T-cell (primary cell): ENCODE measurements around the gene FBXL13. TPM values are rescaled to one million over a fixed set of nuclear protein-coding genes. Genes with fewer than 3 reads are reported as not detected.
A peak's percentile ranks its signal among the peaks of the same experiment; 100 is the strongest.
"Not testable (repeated sequence)": the region's sequence is repeated elsewhere in the genome, so short reads cannot be mapped to it uniquely, and the experiment has no call there.

Experiments
- ATAC-seq, 4 experiments: fragments of 200-7000 bp in 3 of 4; fragments of 150-1000 bp in 1 of 4; cut with Tn5 transposase; replicated peaks in 1 of 4; 1 replicate in 3 of 4; 2 replicates in 1 of 4; pipeline ENCODE4 v1.10.0; 2021; ENCODE audit warnings: moderate library complexity in 3 of 4, mild to moderate bottlenecking in 2 of 4, moderate number of reproducible peaks in 1 of 4
- CTCF ChIA-PET, 2 donors: fragments of 300-600 bp; sonication (Branson Sonifier 250); formaldehyde crosslinking; loops; one replicate each; lab custom pipeline; 2022; ENCODE audit warnings: antibody characterized with exemption in 2 of 2; lab: Charles Lee
- POLR2A ChIA-PET, 2 donors: fragments of 300-600 bp; sonication (Branson Sonifier 250); formaldehyde crosslinking; loops; one replicate each; lab custom pipeline; 2022; ENCODE audit warnings: antibody characterized with exemption in 2 of 2; lab: Charles Lee
- DNase-seq, 35 experiments: peaks; one replicate each; pipeline versions ENCODE4 v3.0.0 to v3.0.0-alpha.2; 2013 to 2023
- H3K27ac ChIP-seq: one replicate; pipeline ENCODE4 v1.5.1; 2013; ENCODE audit warnings: low read length
- H3K27me3 ChIP-seq, 2 experiments: replicated peaks in 1 of 2; 1 replicate in 1 of 2; 2 replicates in 1 of 2; pipeline versions ENCODE4 v1.6.1 to v1.7.0; 2013; ENCODE audit warnings: low read length in 1 of 2, mixed read lengths in 1 of 2; ENCODE audit not compliant: control insufficient read depth in 2 of 2, insufficient read depth in 2 of 2; ENCODE audit errors: extremely low read depth in 1 of 2
- H3K36me3 ChIP-seq, 2 donors: 1 replicate in 1 of 2; 2 replicates in 1 of 2; pipeline versions ENCODE4 v1.6.1 to v1.7.0; 2013; ENCODE audit warnings: low read length in 1 of 2; ENCODE audit not compliant: control insufficient read depth in 2 of 2, insufficient read depth in 1 of 2; ENCODE audit errors: extremely low read depth in 1 of 2
- H3K4me1 ChIP-seq, 2 experiments: 1 replicate in 1 of 2; 2 replicates in 1 of 2; pipeline versions ENCODE4 v1.6.1 to v1.7.0; 2013; ENCODE audit warnings: low read length in 2 of 2, mixed read lengths in 1 of 2; ENCODE audit not compliant: insufficient read depth in 2 of 2, control insufficient read depth in 1 of 2; ENCODE audit errors: extremely low read depth in 1 of 2
- H3K4me3 ChIP-seq, 2 donors: 1 replicate in 1 of 2; 2 replicates in 1 of 2; pipeline versions ENCODE4 v1.5.1 to v1.7.0; 2013; ENCODE audit warnings: mild to moderate bottlenecking in 2 of 2, low read length in 1 of 2, moderate library complexity in 1 of 2; ENCODE audit not compliant: control insufficient read depth in 1 of 2; ENCODE audit errors: extremely low read depth in 1 of 2
- H3K9me3 ChIP-seq: 2 replicates; pipeline ENCODE4 v1.7.0; 2013
- H3K27ac Mint-ChIP-seq, 2 donors: one replicate each; pipeline ENCODE4 v1.8.0; 2020 to 2021; ENCODE audit warnings: mild to moderate bottlenecking in 2 of 2, mixed read lengths in 2 of 2
- H3K27me3 Mint-ChIP-seq, 2 donors: one replicate each; pipeline ENCODE4 v1.8.0; 2021 to 2022; ENCODE audit warnings: mixed read lengths in 2 of 2
- H3K36me3 Mint-ChIP-seq: one replicate; pipeline ENCODE4 v1.8.0; 2021; ENCODE audit warnings: mixed read lengths
- H3K4me1 Mint-ChIP-seq, 3 donors: one replicate each; pipeline ENCODE4 v1.8.0; 2020 to 2022; ENCODE audit warnings: mixed read lengths in 3 of 3, mild to moderate bottlenecking in 1 of 3
- H3K4me3 Mint-ChIP-seq, 3 donors: one replicate each; pipeline ENCODE4 v1.8.0; 2020 to 2022; ENCODE audit warnings: mild to moderate bottlenecking in 3 of 3, mixed read lengths in 3 of 3, moderate library complexity in 3 of 3
- H3K9me3 Mint-ChIP-seq, 3 donors: one replicate each; pipeline ENCODE4 v1.8.0; 2020 to 2022; ENCODE audit warnings: mixed read lengths in 3 of 3
- WGBS: methylation state at CpG from one replicate; pipeline ENCODE4 v1.1.5; 2013; ENCODE audit warnings: missing lambda C conversion rate; ENCODE audit not compliant: insufficient coverage; 5-methylcytosine and 5-hydroxymethylcytosine counted together
- total RNA-seq, 35 experiments: library from RNA in 6 of 35; stranded (reverse) in 6 of 35; fragments of 120-200 nt in 1 of 35; gene quantifications; one replicate each; pipeline versions ENCODE4 v1.2.1 to v1.2.4 and lab custom pipeline; 2013 to 2026

The FBXL13 gene
- total RNA-seq, 5 donors from 2014 or later (not counting 1 experiment from before 2014, with no cell fraction given) = 1.3 to 2.7 (median 1.4) TPM

GRCh38 chr7:103068414-103069403 lies 5.9 kb downstream of the FBXL13 start:
- Mint-ChIP-seq H3K27ac (no peak overlapping the region), H3K36me3 (no peaks in the 10 kb centered on the region), H3K4me1 (peaks cover under 1 to 2% (median 1%) of the 10 kb centered on the region in 3 donors), H3K4me3 (no peak overlapping the region), H3K27me3 (peaks cover 2 to 6% of the 10 kb centered on the region in 2 donors), H3K9me3 (no peaks in the 10 kb centered on the region)
- Histone ChIP-seq H3K27me3 (no peaks in the 10 kb centered on the region), H3K27ac (no peak overlapping the region), H3K9me3 (no peaks in the 10 kb centered on the region), H3K36me3 (no peaks in the 10 kb centered on the region), H3K4me3 (no peak overlapping the region), H3K4me1 (no peaks in the 10 kb centered on the region)
- 85% methylated on average over 12 of the region's 23 CpGs for WGBS
- POLR2A ChIA-PET = no interaction called here
- CTCF ChIA-PET = no interaction called here
- DNase-seq (no peak), ATAC-seq (no peak)

GRCh38 chr7:103065667-103066066 lies 8.9 kb downstream of the FBXL13 start:
- H3K36me3 ChIP-seq = no peaks in the 10 kb centered on the region
- DNase-seq (peak in 23 of 35 experiments; percentile 7 to 48 (median 24)), ATAC-seq (peak in 1 of 4 experiments; percentile 64)
- no peaks in the 10 kb centered on the region for H3K4me1 ChIP-seq
- Mint-ChIP-seq H3K4me3 (no peak overlapping the region), H3K27me3 (peaks cover 2 to 6% of the 10 kb centered on the region in 2 donors), H3K36me3 (no peaks in the 10 kb centered on the region), H3K4me1 (no peaks in the 10 kb centered on the region), H3K9me3 (no peaks in the 10 kb centered on the region), H3K27ac (no peak overlapping the region)
- no CpG with 5 or more reads among the region's 1 CpG for WGBS
- no peaks in the 10 kb centered on the region for H3K27me3 ChIP-seq
- CTCF ChIA-PET = interaction anchor here (0.6 to 1.4 kb wide), 5 partner anchors 9 to 341 kb away, joined by 3 to 7 read pairs (median 3); partner anchors contain the start of genes ARMC10 (in 1 of the 2) and FBXL13 (in 1 of the 2)
- no peaks in the 10 kb centered on the region for H3K9me3 ChIP-seq
- POLR2A ChIA-PET = no interaction called here
- no peak overlapping the region for H3K4me3 ChIP-seq
- no peak overlapping the region for H3K27ac ChIP-seq

GRCh38 chr7:103063895-103064294 lies 10.7 kb downstream of the FBXL13 start:
- Histone ChIP-seq H3K27me3 (no peaks in the 10 kb centered on the region), H3K27ac (no peak overlapping the region), H3K36me3 (no peaks in the 10 kb centered on the region), H3K9me3 (no peaks in the 10 kb centered on the region), H3K4me1 (no peaks in the 10 kb centered on the region), H3K4me3 (no peak overlapping the region)
- DNase-seq (no peak), ATAC-seq (no peak)
- CTCF ChIA-PET = no interaction called here
- no peaks in the 10 kb centered on the region for H3K36me3 Mint-ChIP-seq
- H3K4me3 Mint-ChIP-seq = no peak overlapping the region
- WGBS = 100% methylated on average over 1 of the region's 3 CpGs
- no peaks in the 10 kb centered on the region for H3K9me3 Mint-ChIP-seq
- no peaks in the 10 kb centered on the region for H3K4me1 Mint-ChIP-seq
- peaks cover 2 to 6% of the 10 kb centered on the region in 2 donors for H3K27me3 Mint-ChIP-seq
- POLR2A ChIA-PET = no interaction called here
- H3K27ac Mint-ChIP-seq = no peak overlapping the region

GRCh38 chr7:103059471-103059870 lies 15.1 kb downstream of the FBXL13 start:
- Mint-ChIP-seq H3K4me3 (no peak overlapping the region), H3K9me3 (no peaks in the 10 kb centered on the region), H3K27ac (no peak overlapping the region), H3K4me1 (no peaks in the 10 kb centered on the region), H3K27me3 (peaks cover 0 to 2% of the 10 kb centered on the region in 2 donors), H3K36me3 (peaks cover 1% of the 10 kb centered on the region)
- ATAC-seq (no peak), DNase-seq (no peak)
- no peaks in the 10 kb centered on the region for H3K27me3 ChIP-seq
- no peak overlapping the region for H3K4me3 ChIP-seq
- H3K36me3 ChIP-seq = no peaks in the 10 kb centered on the region
- H3K4me1 ChIP-seq = no peaks in the 10 kb centered on the region
- POLR2A ChIA-PET = no interaction called here
- H3K27ac ChIP-seq = no peak overlapping the region
- CTCF ChIA-PET = interaction anchor here in 1 of 2 donors (1.0 to 1.6 kb wide), 2 partner anchors 13 to 311 kb away, joined by 3 to 4 read pairs; partner anchors contain the start of gene FAM185A
- no peaks in the 10 kb centered on the region for H3K9me3 ChIP-seq
- no CpG with 5 or more reads among the region's 2 CpGs for WGBS

- ChIA-PET POLR2A (no interaction called here), CTCF (no interaction called here)
- Mint-ChIP-seq H3K27ac (no peak overlapping the region), H3K27me3 (peaks cover 0 to 2% of the 10 kb centered on the region in 2 donors), H3K4me3 (no peak overlapping the region), H3K4me1 (no peaks in the 10 kb centered on the region), H3K36me3 (peaks cover 9% of the 10 kb centered on the region), H3K9me3 (no peaks in the 10 kb centered on the region)
- H3K4me3 ChIP-seq = no peak overlapping the region
- no peaks in the 10 kb centered on the region for H3K27me3 ChIP-seq
- no peaks in the 10 kb centered on the region for H3K4me1 ChIP-seq
- no peak for DNase-seq
- no peak for ATAC-seq
- no peak overlapping the region for H3K27ac ChIP-seq
- no peaks in the 10 kb centered on the region for H3K9me3 ChIP-seq
- no peaks in the 10 kb centered on the region for H3K36me3 ChIP-seq
Measured at GRCh38 chr7:103058122-103058521, 16.5 kb downstream of the FBXL13 start.

GRCh38 chr7:103056006-103056405 lies 18.6 kb downstream of the FBXL13 start:
- H3K4me1 ChIP-seq, H3K36me3 ChIP-seq, DNase-seq, H3K4me3 ChIP-seq, H3K27ac Mint-ChIP-seq, ATAC-seq, CTCF ChIA-PET, H3K4me1 Mint-ChIP-seq, H3K9me3 Mint-ChIP-seq, H3K27me3 Mint-ChIP-seq, H3K27ac ChIP-seq, H3K9me3 ChIP-seq, H3K36me3 Mint-ChIP-seq, H3K27me3 ChIP-seq, H3K4me3 Mint-ChIP-seq: not testable (repeated sequence)
- POLR2A ChIA-PET = interaction anchor here in 1 of 2 donors (0.5 kb wide), 1 partner anchor 349 kb away, joined by 3 read pairs; no protein-coding TSS in a partner anchor
- no CpG with 5 or more reads among the region's 1 CpG for WGBS
